Measurements from ENCODE around the gene RGS12.

DNA sequence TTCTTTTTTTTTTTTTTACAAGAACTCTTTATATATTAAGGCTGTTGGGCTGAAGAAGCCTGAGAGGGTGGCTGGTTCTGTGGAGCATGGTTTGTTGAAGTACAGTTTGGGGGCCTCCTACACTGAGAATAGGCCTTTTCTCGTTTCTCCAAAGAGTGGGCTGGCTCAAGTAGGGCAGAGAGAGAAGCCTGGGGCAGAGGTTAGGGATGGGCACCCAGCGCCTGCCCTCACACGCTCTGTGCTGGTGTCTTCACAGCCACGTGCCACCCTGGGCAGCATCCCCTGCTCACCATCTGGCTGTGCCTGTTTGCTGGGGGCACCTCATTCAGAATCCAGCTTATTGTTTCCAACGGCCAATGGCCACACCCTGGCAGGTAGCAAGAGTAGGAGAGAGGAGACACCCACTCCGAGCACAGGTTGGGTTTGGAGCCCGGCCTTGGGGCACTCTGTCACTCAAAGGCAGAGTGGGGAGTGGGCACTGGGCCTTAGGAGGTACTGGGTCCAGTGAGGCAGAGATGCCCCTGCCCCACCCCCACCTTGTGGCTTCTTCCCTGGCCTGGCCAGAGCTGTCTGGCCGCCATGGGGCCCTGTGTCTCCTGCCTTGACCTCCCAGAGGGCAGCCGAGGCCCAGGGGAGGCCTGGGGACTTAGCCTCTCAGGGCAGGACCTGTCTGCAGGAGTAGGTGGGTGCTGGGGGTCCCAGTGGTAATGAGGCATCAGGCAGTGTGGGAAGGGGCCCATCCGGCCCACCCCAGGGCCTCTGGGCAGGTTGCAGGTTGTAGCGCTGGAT, 40.9 kb upstream of the RGS12 start:
- no peak for TF ChIP-seq EZH2 (IDR thresholded peaks at IDR 0.05; ENCODE audit: insufficient read depth, poor library complexity, severe bottlenecking)
- no peak for TF ChIP-seq EZH2phosphoT487 (IDR thresholded peaks at IDR 0.05; ENCODE audit: insufficient read depth, low read depth)

Measured in GM23248 (cell line).